HEK293 (cell line): ENCODE results near the gene CRY2.

Source experiments
- EGR2 ChIP-seq: fragments of 450-650 bp; formaldehyde crosslinking; IDR thresholded peaks from 2 replicates; pipeline ENCODE4 v1.5.1; 2016; ENCODE audit warnings: low read depth, missing biosample characterization, missing genetic modification characterization
- GFI1B ChIP-seq: fragments of 450-650 bp; formaldehyde crosslinking; IDR thresholded peaks from 2 replicates; pipeline ENCODE4 v1.5.1; 2016; ENCODE audit warnings: missing biosample characterization, missing genetic modification characterization
- IKZF3 ChIP-seq: fragments of 450-650 bp; IDR thresholded peaks from 2 replicates; pipeline ENCODE4 v1.5.0; 2018; ENCODE audit warnings: missing biosample characterization, mild to moderate bottlenecking, missing genetic modification characterization, moderate library complexity
- KLF16 ChIP-seq: fragments of 450-650 bp; formaldehyde crosslinking; IDR thresholded peaks from 2 replicates; pipeline ENCODE4 v1.5.1; 2017; ENCODE audit warnings: missing biosample characterization, missing genetic modification characterization
- KLF17 ChIP-seq: fragments of 450-650 bp; formaldehyde crosslinking; IDR thresholded peaks from 2 replicates; pipeline ENCODE4 v1.5.1; 2016; ENCODE audit warnings: missing biosample characterization, missing genetic modification characterization
- KLF7 ChIP-seq: fragments of 450-650 bp; formaldehyde crosslinking; IDR thresholded peaks from 2 replicates; pipeline ENCODE4 v1.5.1; 2016; ENCODE audit warnings: missing biosample characterization, missing genetic modification characterization, borderline replicate concordance
- KLF8 ChIP-seq: fragments of 450-650 bp; formaldehyde crosslinking; IDR thresholded peaks from 2 replicates; pipeline ENCODE4 v1.5.1; 2016; ENCODE audit warnings: missing biosample characterization, missing genetic modification characterization
- PRDM1 ChIP-seq: fragments of 450-650 bp; formaldehyde crosslinking; IDR thresholded peaks from 2 replicates; pipeline ENCODE4; 2016; ENCODE audit warnings: missing biosample characterization, missing genetic modification characterization
- PRDM10 ChIP-seq: fragments of 450-650 bp; formaldehyde crosslinking; IDR thresholded peaks from 2 replicates; pipeline ENCODE4 v1.5.1; 2016; ENCODE audit warnings: missing biosample characterization, missing genetic modification characterization
- ZBTB44 ChIP-seq: fragments of 450-650 bp; IDR thresholded peaks from 2 replicates; pipeline ENCODE4 v1.5.1; 2018; ENCODE audit warnings: missing biosample characterization, mild to moderate bottlenecking, missing genetic modification characterization
- ZFHX2 ChIP-seq: fragments of 450-650 bp; formaldehyde crosslinking; conservative IDR thresholded peaks from 2 replicates; pipeline ENCODE4 v1.5.1; 2016; ENCODE audit warnings: missing biosample characterization, missing genetic modification characterization
- ZNF121 ChIP-seq: fragments of 450-650 bp; formaldehyde crosslinking; IDR thresholded peaks from 2 replicates; pipeline ENCODE4 v1.5.1; 2016; ENCODE audit warnings: missing biosample characterization, missing genetic modification characterization
- ZNF202 ChIP-seq: fragments of 450-650 bp; formaldehyde crosslinking; IDR thresholded peaks from 2 replicates; pipeline ENCODE4 v1.5.1; 2016; ENCODE audit warnings: missing biosample characterization, missing genetic modification characterization, borderline replicate concordance
- ZNF214 ChIP-seq: fragments of 450-650 bp; formaldehyde crosslinking; IDR thresholded peaks from 2 replicates; pipeline ENCODE4 v1.5.1; 2017; ENCODE audit warnings: missing biosample characterization, mild to moderate bottlenecking, missing genetic modification characterization, borderline replicate concordance
- ZNF24 ChIP-seq: fragments of 450-650 bp; formaldehyde crosslinking; IDR thresholded peaks from 2 replicates; pipeline ENCODE4 v1.5.1; 2016; ENCODE audit warnings: missing biosample characterization, missing genetic modification characterization
- ZNF488 ChIP-seq: fragments of 450-650 bp; formaldehyde crosslinking; IDR thresholded peaks from 2 replicates; pipeline ENCODE4 v1.5.1; 2016; ENCODE audit warnings: missing biosample characterization, missing genetic modification characterization
- ZNF529 ChIP-seq: fragments of 450-650 bp; formaldehyde crosslinking; IDR thresholded peaks from 2 replicates; pipeline ENCODE4 v1.5.1; 2017; ENCODE audit warnings: missing genetic modification characterization, missing biosample characterization; ENCODE audit not compliant: insufficient replicate concordance
- ZNF558 ChIP-seq: fragments of 450-650 bp; formaldehyde crosslinking; IDR thresholded peaks from 2 replicates; pipeline ENCODE4 v1.5.1; 2016; ENCODE audit warnings: missing biosample characterization, missing genetic modification characterization
- ZNF623 ChIP-seq: fragments of 450-650 bp; formaldehyde crosslinking; IDR thresholded peaks from 2 replicates; pipeline ENCODE4 v1.5.1; 2016; ENCODE audit warnings: missing biosample characterization, missing genetic modification characterization
- ZNF629 ChIP-seq: fragments of 450-650 bp; formaldehyde crosslinking; IDR thresholded peaks from 2 replicates; pipeline ENCODE4 v1.5.1; 2017; ENCODE audit warnings: missing biosample characterization, missing genetic modification characterization
- ZNF639 ChIP-seq: fragments of 450-650 bp; formaldehyde crosslinking; IDR thresholded peaks from 2 replicates; pipeline ENCODE4 v1.5.1; 2016; ENCODE audit warnings: missing biosample characterization, missing genetic modification characterization
- ZNF654 ChIP-seq: fragments of 450-650 bp; formaldehyde crosslinking; IDR thresholded peaks from 2 replicates; pipeline ENCODE4 v1.5.1; 2016; ENCODE audit warnings: low read depth, missing biosample characterization, missing genetic modification characterization
- ZNF660 ChIP-seq: fragments of 450-650 bp; IDR thresholded peaks from 2 replicates; pipeline ENCODE4 v1.5.1; 2018; ENCODE audit warnings: missing biosample characterization, mild to moderate bottlenecking, missing genetic modification characterization
- ZNF677 ChIP-seq: fragments of 450-650 bp; IDR thresholded peaks from 2 replicates; pipeline ENCODE4 v1.5.0; 2018; ENCODE audit warnings: missing biosample characterization, mild to moderate bottlenecking, missing genetic modification characterization, moderate library complexity
- ZNF777 ChIP-seq: fragments of 450-650 bp; formaldehyde crosslinking; IDR thresholded peaks from 2 replicates; pipeline ENCODE4 v1.5.1; 2017; ENCODE audit warnings: missing biosample characterization, missing genetic modification characterization, borderline replicate concordance
- ZNF837 ChIP-seq: fragments of 450-650 bp; formaldehyde crosslinking; IDR thresholded peaks from 2 replicates; pipeline ENCODE4 v1.5.1; 2016; ENCODE audit warnings: missing biosample characterization, missing genetic modification characterization
- ZNF843 ChIP-seq: fragments of 450-650 bp; formaldehyde crosslinking; IDR thresholded peaks from 2 replicates; pipeline ENCODE4 v1.5.1; 2016; ENCODE audit warnings: missing biosample characterization, missing genetic modification characterization
- ZSCAN4 ChIP-seq: fragments of 450-650 bp; formaldehyde crosslinking; IDR thresholded peaks from 2 replicates; pipeline ENCODE4 v1.5.1; 2017; ENCODE audit warnings: missing biosample characterization, missing genetic modification characterization

The CRY2 gene

GRCh38 chr11:45879803-45880686 lies 32.8 kb downstream of the CRY2 start (continued):
- TF ChIP-seq IKZF3 (tag by site-specific recombination) = no peak
- no peak for TF ChIP-seq ZNF777 (tag by site-specific recombination)
- TF ChIP-seq ZSCAN4 (tag by site-specific recombination) = no peak
- TF ChIP-seq ZNF24 (tag by site-specific recombination) = peak; percentile 54; the same call in 1 of the 2 replicates
- no peak for TF ChIP-seq PRDM10 (tag by site-specific recombination)
- no peak for TF ChIP-seq ZNF202 (tag by site-specific recombination)
- no peak for TF ChIP-seq ZNF558 (tag by site-specific recombination)
- no peak for TF ChIP-seq ZNF677 (tag by site-specific recombination)
- no peak for TF ChIP-seq ZNF837 (tag by site-specific recombination)
- TF ChIP-seq KLF16 = no peak
- TF ChIP-seq ZNF214 = no peak
- TF ChIP-seq ZBTB44 (tag by site-specific recombination) = no peak
- peak; percentile 47; the same call in 1 of the 2 replicates for TF ChIP-seq ZFHX2 (tag by site-specific recombination)
- TF ChIP-seq EGR2 (tag by site-specific recombination) = 0 out of 2 replicates have a peak, but pooled peaks have one; percentile 24
- TF ChIP-seq ZNF529 = no peak
- TF ChIP-seq GFI1B = no peak
- TF ChIP-seq ZNF654 (tag by site-specific recombination) = no peak
- TF ChIP-seq ZNF639 (tag by site-specific recombination) = peak; percentile 33; the same call in 1 of the 2 replicates
- TF ChIP-seq ZNF121 (tag by site-specific recombination) = no peak
- peak; percentile 69; the same call in 1 of the 2 replicates for TF ChIP-seq ZNF660 (tag by site-specific recombination)
- TF ChIP-seq KLF7 (tag by site-specific recombination) = no peak
- peak; percentile 42; the same call in 1 of the 2 replicates for TF ChIP-seq PRDM1 (tag by site-specific recombination)
- no peak for TF ChIP-seq ZNF843 (tag by site-specific recombination)
- TF ChIP-seq ZNF623 (tag by site-specific recombination) = no peak
- TF ChIP-seq ZNF488 = no peak
- TF ChIP-seq KLF17 (tag by site-specific recombination) = peak; percentile 61
- TF ChIP-seq KLF8 (tag by site-specific recombination) = peak; percentile 67
- peak; percentile 56 for TF ChIP-seq ZNF629
